Retinal pigment epithelial cell (primary cell): ENCODE results near the gene AHCYL2.

Source experiments
- DNase-seq: peaks from one replicate; pipeline ENCODE4 v3.0.0-alpha.2; 2010; ENCODE audit warnings: low read depth
- H3K4me3 ChIP-seq: 2 replicates; pipeline ENCODE4 v1.5.1; 2011; ENCODE audit warnings: mild to moderate bottlenecking, low read length, control low read depth, moderate library complexity
- TF ChIP-seq, protein P1 (sequence below): conservative IDR thresholded peaks from 2 replicates; pipeline ENCODE4 v1.5.1; 2011; ENCODE audit warnings: low read depth, low read length, control low read depth, inconsistent platforms

The AHCYL2 gene

DNA sequence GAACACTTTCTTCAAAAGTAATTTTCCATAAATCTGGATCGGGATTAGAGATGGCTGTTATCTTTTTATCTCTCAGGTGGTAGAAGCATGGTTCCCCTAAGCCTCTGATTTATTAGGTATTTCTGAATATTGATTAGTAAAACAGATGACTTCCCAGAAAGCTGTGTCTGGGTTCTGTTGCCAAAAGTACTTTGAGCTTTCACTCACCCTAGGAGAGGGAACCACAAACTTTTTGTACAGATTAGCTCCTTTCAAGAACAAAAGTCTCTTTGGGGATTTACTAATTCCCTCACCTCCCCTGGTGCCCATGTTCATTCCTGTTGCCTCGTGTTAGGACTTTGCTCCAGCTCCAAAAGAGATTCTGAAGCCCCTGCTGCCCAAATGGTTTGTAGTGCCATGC is 162.7 kb downstream of the AHCYL2 start:
- TF ChIP-seq, protein P1, sequence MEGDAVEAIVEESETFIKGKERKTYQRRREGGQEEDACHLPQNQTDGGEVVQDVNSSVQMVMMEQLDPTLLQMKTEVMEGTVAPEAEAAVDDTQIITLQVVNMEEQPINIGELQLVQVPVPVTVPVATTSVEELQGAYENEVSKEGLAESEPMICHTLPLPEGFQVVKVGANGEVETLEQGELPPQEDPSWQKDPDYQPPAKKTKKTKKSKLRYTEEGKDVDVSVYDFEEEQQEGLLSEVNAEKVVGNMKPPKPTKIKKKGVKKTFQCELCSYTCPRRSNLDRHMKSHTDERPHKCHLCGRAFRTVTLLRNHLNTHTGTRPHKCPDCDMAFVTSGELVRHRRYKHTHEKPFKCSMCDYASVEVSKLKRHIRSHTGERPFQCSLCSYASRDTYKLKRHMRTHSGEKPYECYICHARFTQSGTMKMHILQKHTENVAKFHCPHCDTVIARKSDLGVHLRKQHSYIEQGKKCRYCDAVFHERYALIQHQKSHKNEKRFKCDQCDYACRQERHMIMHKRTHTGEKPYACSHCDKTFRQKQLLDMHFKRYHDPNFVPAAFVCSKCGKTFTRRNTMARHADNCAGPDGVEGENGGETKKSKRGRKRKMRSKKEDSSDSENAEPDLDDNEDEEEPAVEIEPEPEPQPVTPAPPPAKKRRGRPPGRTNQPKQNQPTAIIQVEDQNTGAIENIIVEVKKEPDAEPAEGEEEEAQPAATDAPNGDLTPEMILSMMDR, result no peak
- DNase-seq, result no peak
- no peak overlapping the region for H3K4me3 ChIP-seq

GRCh38 chr7:129388333-129389098 is 163.7 kb downstream of the AHCYL2 start:
- DNase-seq, result no peak
- H3K4me3 ChIP-seq, result no peak overlapping the region
- TF ChIP-seq, protein P1, result no peak

GRCh38 chr7:129389829-129390228 is 165.0 kb downstream of the AHCYL2 start:
- DNase-seq, result no peak
- TF ChIP-seq, protein P1, result peak; percentile 12
- H3K4me3 ChIP-seq, result no peak overlapping the region

DNA sequence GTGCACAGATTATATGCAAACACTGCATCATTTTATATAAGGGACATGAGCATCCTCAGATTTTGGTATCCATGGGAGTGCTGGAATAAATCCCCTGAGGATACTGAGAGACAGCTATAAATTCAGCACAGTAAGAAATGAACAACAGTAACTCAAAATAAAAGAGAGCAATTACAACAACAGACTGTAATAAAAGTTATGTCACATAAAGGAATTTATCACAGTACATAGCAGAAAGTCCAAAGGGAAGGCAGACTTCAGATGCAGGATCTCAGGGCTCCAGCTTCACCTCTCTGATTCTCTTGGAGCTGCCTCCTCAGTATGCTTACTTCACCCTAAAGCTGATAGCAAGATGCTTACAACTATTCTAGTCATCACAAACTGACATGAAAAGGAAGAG is 165.5 kb downstream of the AHCYL2 start:
- DNase-seq, result no peak
- H3K4me3 ChIP-seq, result no peak overlapping the region
- TF ChIP-seq, protein P1, result no peak

GRCh38 chr7:129391546-129392171 is 166.8 kb downstream of the AHCYL2 start:
- TF ChIP-seq, protein P1, result no peak
- no peak for DNase-seq
- H3K4me3 ChIP-seq, result no peak overlapping the region

DNA sequence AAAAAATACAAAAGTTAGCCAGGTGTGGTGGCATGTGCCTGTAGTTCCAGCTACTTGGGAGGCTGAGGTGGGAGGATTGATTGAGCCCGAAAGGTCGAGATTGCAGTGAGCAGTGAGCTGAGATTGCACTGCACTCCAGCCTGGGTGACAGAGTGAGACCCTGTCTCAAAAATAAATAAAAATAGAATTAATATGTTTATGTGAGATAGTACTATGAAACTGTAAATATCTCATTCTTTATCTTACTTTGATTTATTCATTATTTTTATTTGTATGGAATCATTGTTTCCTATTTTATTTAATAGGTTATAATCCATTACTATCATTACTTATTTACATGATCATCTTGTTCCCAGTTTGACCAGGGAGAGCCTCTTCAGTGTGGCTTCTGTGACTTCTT is 168.4 kb downstream of the AHCYL2 start:
- DNase-seq, result no peak
- TF ChIP-seq, protein P1, result no peak
- H3K4me3 ChIP-seq, result no peak overlapping the region

- TF ChIP-seq, protein P1, result no peak
- DNase-seq, result no peak
- H3K4me3 ChIP-seq, result no peak overlapping the region
These were observed 169.3 kb downstream of the AHCYL2 start for GRCh38 chr7:129394101-129394500.
